ENCODE data around the gene KIF11.

- TF ChIP-seq CTCF (IDR thresholded peaks at IDR 0.05) (no peak), POLR2A (IDR thresholded peaks at IDR 0.05) (no peak)
Observed at GRCh38 chr10:92641492-92641891, 48.6 kb downstream of the KIF11 start.

Data from gastroesophageal sphincter (tissue), 3 donors.